Neural cell (in vitro differentiated cells): ENCODE measurements around the gene IL1R2.

Source experiments
- CTCF ChIP-seq: fragments of 450-650 bp; IDR thresholded peaks from 2 replicates; pipeline ENCODE4 v1.5.1; 2014; ENCODE audit warnings: antibody characterized with exemption, mild to moderate bottlenecking, moderate library complexity; ENCODE audit not compliant: poor library complexity, severe bottlenecking
- EP300 ChIP-seq: fragments of 450-650 bp; conservative IDR thresholded peaks from 2 replicates; pipeline ENCODE4 v1.6.1; 2014; ENCODE audit warnings: antibody characterized with exemption, mild to moderate bottlenecking, moderate library complexity; ENCODE audit not compliant: poor library complexity, severe bottlenecking
- EZH2 ChIP-seq: fragments of 200-600, 300-800 bp; shearing (Covaris generic), sonication (generic); IDR thresholded peaks from 2 replicates; pipeline ENCODE4 v1.6.1; 2014; ENCODE audit warnings: antibody characterized with exemption, low read length, borderline replicate concordance, mild to moderate bottlenecking; ENCODE audit not compliant: insufficient read depth, poor library complexity, severe bottlenecking
- POLR2AphosphoS5 ChIP-seq: IDR thresholded peaks from 2 replicates; pipeline ENCODE4 v1.6.1; 2012
- SMC3 ChIP-seq: fragments of 450-650 bp; conservative IDR thresholded peaks from 2 replicates; pipeline ENCODE4 v1.6.1; 2014; ENCODE audit warnings: antibody characterized with exemption, mild to moderate bottlenecking, moderate library complexity; ENCODE audit not compliant: poor library complexity
- TAF1 ChIP-seq: IDR thresholded peaks from 2 replicates; pipeline ENCODE4 v1.6.1; 2012; ENCODE audit warnings: low read depth

GRCh38 chr2:102030855-102031527 is 39.2 kb downstream of the IL1R2 start:
- TF ChIP-seq CTCF (no peak), TAF1 (no peak), EP300 (no peak), POLR2AphosphoS5 (no peak), EZH2 (no peak), SMC3 (no peak)
